Measurements from ENCODE around the gene FANK1. TPM values are rescaled to one million over a fixed set of nuclear protein-coding genes. Genes with fewer than 3 reads are reported as not detected.

The FANK1 gene
- total and polyA plus RNA-seq, 5 experiments from 2014 or later: 0.52 to 0.96 TPM; not detected in 3

GRCh38 chr10:126012485-126012884, 116.1 kb downstream of the FANK1 start:
- Mint-ChIP-seq H3K27me3 (peaks cover 0 to 17% (median 2%) of the 10 kb centered on the region in 5 donors), H3K27ac (no peak overlapping the region), H3K9me3 (no peaks in the 10 kb centered on the region), H3K36me3 (no peaks in the 10 kb centered on the region), H3K4me1 (peaks cover 0 to 8% (median 0%) of the 10 kb centered on the region in 4 donors), H3K4me3 (no peak overlapping the region)
- POLR2A ChIA-PET: no interaction called here
- ATAC-seq (no peak), DNase-seq (no peak)

DNA sequence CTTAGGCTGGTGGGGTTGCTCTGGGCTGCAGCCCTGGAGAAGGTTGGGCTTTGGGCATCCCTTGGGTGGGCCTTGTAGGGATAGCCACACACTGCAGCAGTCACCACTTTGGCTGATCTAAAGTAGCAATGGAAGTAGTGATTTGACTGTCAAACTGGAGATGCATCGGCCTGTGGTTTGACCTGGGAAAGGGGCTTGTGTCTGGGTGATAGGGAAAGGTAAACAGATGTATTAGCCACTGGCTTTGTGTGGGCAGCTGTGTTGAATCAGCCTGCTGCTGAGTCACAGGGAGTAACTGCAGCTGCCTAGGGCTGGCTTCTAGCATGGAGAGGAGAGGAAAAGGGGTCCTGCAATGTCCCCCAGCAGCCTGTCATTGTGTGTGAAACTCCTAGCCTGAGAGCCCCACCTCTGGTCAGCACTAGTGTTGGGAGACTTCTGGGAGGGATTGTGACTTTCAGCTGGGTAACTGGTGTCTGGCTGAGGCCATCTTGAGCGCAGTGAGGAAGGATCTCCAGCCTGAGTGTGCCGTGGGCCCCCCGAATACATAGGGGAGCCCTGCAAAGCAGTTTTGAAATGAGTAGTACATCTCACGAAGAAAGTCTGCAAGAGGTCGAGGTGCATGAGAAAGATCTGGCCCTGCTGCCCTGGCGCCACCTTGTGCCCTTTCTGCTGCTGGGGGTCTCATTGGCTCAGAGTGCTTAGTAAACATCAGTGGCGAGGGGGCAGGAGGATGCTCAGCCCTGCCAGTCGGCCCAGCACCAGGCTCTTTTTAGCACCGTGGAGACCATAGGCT, 117.3 kb downstream of the FANK1 start:
- peaks cover 0 to 8% (median 0%) of the 10 kb centered on the region in 4 donors for H3K4me1 Mint-ChIP-seq
- no peaks in the 10 kb centered on the region for H3K36me3 Mint-ChIP-seq
- POLR2A ChIA-PET: no interaction called here
- peaks cover 0 to 21% (median 2%) of the 10 kb centered on the region in 5 donors for H3K27me3 Mint-ChIP-seq
- ATAC-seq (no peak), DNase-seq (no peak)
- H3K9me3 Mint-ChIP-seq: no peaks in the 10 kb centered on the region
- no peak overlapping the region for H3K4me3 Mint-ChIP-seq
- peak overlapping the region in 1 of 10 donors; percentile 82 for H3K27ac Mint-ChIP-seq

DNA sequence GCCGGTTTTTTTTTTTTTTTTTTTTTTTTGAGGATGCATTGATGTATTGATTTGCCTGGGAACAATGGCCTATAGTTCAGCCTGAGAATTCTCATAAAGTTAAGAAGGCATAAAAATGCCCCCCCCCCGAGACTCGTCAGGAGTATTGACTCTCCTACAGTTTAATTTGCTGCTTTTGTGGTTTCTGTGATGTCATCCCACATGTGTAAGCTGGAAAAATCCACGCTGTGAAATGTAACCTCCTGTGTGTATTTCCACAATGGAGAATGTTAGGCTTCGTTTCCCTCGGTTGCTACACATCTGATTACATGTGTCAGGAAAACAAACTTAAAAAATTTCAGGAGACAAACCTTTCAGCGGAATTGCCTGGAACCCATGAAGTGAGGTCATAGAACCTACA, 117.9 kb downstream of the FANK1 start:
- ATAC-seq (no peak), DNase-seq (no peak)
- Mint-ChIP-seq H3K36me3 (no peaks in the 10 kb centered on the region), H3K27me3 (peaks cover 3 to 27% (median 4%) of the 10 kb centered on the region in 5 donors), H3K4me1 (peaks cover 0 to 8% (median 0%) of the 10 kb centered on the region in 4 donors), H3K4me3 (no peak overlapping the region), H3K9me3 (no peaks in the 10 kb centered on the region), H3K27ac (no peak overlapping the region)
- POLR2A ChIA-PET: no interaction called here

DNA sequence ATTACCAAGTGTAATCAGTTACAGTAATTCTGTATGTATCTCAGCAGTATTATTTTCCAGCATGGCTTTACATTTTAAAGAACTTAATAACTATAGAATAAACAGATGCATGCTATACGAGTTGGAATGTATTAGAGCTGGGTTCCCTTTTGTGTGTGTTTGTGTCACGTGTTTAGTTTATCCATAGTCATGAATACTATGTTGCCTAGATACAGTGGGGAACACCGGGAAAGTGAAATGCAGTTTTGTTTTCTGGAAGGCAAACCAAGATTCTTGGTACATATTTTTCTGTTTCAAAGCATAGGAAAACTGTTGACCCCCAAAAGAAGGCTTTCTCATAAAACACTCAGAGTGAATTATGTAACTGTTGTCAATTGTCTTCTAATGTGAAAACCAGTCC, 119.0 kb downstream of the FANK1 start:
- Mint-ChIP-seq H3K27me3 (peaks cover 4 to 33% (median 9%) of the 10 kb centered on the region in 5 donors), H3K4me1 (peaks cover 0 to 8% (median 0%) of the 10 kb centered on the region in 4 donors), H3K4me3 (no peak overlapping the region), H3K9me3 (peaks cover 0 to 1% (median 0%) of the 10 kb centered on the region in 9 donors), H3K27ac (no peak overlapping the region), H3K36me3 (no peaks in the 10 kb centered on the region)
- POLR2A ChIA-PET: no interaction called here
- ATAC-seq: no peak
- DNase-seq: no peak

DNA sequence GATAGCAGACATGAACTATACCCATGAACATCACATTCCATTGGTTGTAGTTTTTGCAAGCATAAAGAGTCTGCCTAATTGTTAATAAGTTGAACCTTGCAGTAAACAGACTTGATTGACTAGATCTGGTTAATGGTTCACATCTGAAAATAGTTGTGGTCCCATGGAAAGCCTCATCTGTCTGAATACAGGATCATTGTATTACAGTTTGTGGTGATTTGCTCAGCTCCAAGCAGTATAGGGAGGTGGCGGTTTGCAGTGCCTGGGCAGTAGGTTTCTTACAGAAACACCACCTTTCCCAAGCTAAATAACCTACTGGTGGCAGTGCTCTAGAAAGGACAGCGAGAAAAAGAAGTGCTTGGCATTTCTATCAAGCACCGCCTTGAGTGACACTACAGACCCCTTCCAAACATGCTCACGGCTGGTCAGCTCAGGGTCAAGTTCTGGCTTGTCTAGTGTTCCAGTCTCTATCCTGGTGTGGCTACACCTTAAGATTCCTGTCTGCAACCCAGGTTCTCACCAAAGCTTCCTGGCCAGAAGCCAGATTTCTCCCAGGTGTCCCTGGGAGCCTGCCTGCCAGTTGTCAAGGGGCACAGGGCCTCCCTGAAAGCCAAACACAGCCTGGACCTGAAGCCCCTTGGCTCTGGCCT, 119.9 kb downstream of the FANK1 start:
- ATAC-seq: no peak
- POLR2A ChIA-PET: no interaction called here
- peaks cover 0 to 8% (median 0%) of the 10 kb centered on the region in 4 donors for H3K4me1 Mint-ChIP-seq
- H3K9me3 Mint-ChIP-seq: peaks cover 0 to 1% (median 0%) of the 10 kb centered on the region in 9 donors
- DNase-seq: no peak
- H3K36me3 Mint-ChIP-seq: no peaks in the 10 kb centered on the region
- no peak overlapping the region for H3K27ac Mint-ChIP-seq
- H3K4me3 Mint-ChIP-seq: no peak overlapping the region
- peaks cover 4 to 33% (median 10%) of the 10 kb centered on the region in 5 donors for H3K27me3 Mint-ChIP-seq

- peaks cover 0 to 7% (median 0%) of the 10 kb centered on the region in 4 donors for H3K4me1 Mint-ChIP-seq
- H3K27me3 Mint-ChIP-seq: peaks cover 5 to 33% (median 10%) of the 10 kb centered on the region in 5 donors
- no peak overlapping the region for H3K27ac Mint-ChIP-seq
- no peak overlapping the region for H3K4me3 Mint-ChIP-seq
- ATAC-seq (no peak), DNase-seq (no peak)
- H3K36me3 Mint-ChIP-seq: no peaks in the 10 kb centered on the region
- peaks cover 0 to 1% (median 0%) of the 10 kb centered on the region in 9 donors for H3K9me3 Mint-ChIP-seq
- POLR2A ChIA-PET: no interaction called here
Observed at GRCh38 chr10:126016882-126017281, 120.5 kb downstream of the FANK1 start.

DNA sequence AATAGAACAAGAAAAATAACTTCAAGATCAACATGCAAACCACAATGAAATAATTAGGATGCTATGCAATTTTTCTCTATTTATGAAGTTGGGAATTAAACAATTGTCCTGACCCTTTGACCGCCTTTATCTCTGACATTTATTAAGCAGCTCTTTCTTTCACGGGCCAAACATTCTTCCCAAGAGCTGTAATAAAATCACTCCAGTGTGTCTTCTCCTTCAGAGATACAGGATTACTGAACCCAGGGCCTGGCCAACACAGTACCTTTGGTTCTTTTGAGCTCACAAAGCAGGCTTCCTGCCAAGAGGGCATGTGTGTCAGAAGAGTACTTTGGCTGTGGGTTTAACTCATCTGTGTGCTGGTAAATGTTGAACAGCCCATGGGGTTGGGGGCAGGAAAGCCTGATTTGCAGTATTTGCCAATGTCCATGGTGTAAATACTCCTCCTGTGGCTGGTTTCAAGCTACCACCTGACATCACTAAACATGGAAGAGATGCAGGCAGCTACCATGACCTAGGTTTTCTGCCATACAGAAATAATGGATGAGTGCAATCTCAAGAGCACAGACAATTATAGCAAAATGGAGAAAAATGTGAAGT, 121.7 kb downstream of the FANK1 start:
- Mint-ChIP-seq H3K4me1 (no peaks in the 10 kb centered on the region), H3K36me3 (no peaks in the 10 kb centered on the region), H3K9me3 (peaks cover 0 to 1% (median 0%) of the 10 kb centered on the region in 9 donors), H3K27me3 (peaks cover 5 to 33% (median 10%) of the 10 kb centered on the region in 5 donors), H3K27ac (no peak overlapping the region), H3K4me3 (no peak overlapping the region)
- DNase-seq (no peak), ATAC-seq (no peak)
- POLR2A ChIA-PET: no interaction called here

DNA sequence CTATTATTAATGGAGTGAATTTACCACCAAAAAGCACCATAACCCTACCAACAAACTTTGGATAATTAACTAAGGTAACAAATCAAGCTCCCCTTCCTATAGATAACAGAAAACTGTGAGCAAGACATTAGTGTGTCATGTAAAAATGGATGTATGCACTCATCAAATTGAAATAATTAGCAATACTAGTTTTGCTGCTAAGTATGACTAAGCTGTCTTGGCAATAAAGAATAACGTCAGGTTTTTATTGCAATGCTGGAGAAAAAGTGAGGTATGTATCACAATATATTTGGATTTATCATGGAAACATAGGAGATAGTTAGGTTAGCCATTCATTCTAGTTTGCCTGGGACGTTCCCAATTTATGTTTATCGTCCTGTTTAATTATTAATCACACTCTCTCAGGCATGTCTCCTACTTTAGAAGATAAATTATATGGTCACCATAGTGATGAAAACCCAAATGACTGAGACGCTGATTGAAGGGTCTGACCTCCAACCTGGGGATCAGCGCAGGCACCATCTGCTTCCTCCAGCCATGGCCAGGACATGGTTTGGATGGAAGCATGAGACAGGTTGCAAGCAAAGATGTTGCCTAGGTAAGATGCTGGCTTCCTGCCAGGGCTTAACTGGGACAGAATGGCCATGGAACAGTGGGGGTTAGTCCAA, 125.6 kb downstream of the FANK1 start:
- DNase-seq (no peak), ATAC-seq (no peak)
- peaks cover 0 to 10% (median 0%) of the 10 kb centered on the region in 3 donors for H3K36me3 Mint-ChIP-seq
- POLR2A ChIA-PET: no interaction called here
- H3K4me1 Mint-ChIP-seq: no peaks in the 10 kb centered on the region
- H3K27me3 Mint-ChIP-seq: peaks cover 7 to 29% (median 10%) of the 10 kb centered on the region in 5 donors
- H3K9me3 Mint-ChIP-seq: peaks cover 0 to 25% (median 14%) of the 10 kb centered on the region in 9 donors
- H3K4me3 Mint-ChIP-seq: no peak overlapping the region
- H3K27ac Mint-ChIP-seq: no peak overlapping the region

GRCh38 chr10:126022841-126023240, 126.5 kb downstream of the FANK1 start:
- ATAC-seq: no peak
- Mint-ChIP-seq H3K36me3 (peaks cover 0 to 10% (median 0%) of the 10 kb centered on the region in 3 donors), H3K4me3 (no peak overlapping the region), H3K27ac (no peak overlapping the region), H3K9me3 (peaks cover 0 to 33% (median 17%) of the 10 kb centered on the region in 9 donors), H3K27me3 (peaks cover 6 to 24% (median 10%) of the 10 kb centered on the region in 5 donors), H3K4me1 (no peaks in the 10 kb centered on the region)
- no peak for DNase-seq
- POLR2A ChIA-PET: no interaction called here

GRCh38 chr10:126027692-126028091, 131.3 kb downstream of the FANK1 start:
- peaks cover 3 to 47% (median 24%) of the 10 kb centered on the region in 9 donors for H3K9me3 Mint-ChIP-seq
- no peak for ATAC-seq
- H3K27ac Mint-ChIP-seq: no peak overlapping the region
- DNase-seq: no peak
- H3K36me3 Mint-ChIP-seq: peaks cover 0 to 10% (median 0%) of the 10 kb centered on the region in 3 donors
- H3K4me3 Mint-ChIP-seq: no peak overlapping the region
- POLR2A ChIA-PET: no interaction called here
- no peaks in the 10 kb centered on the region for H3K4me1 Mint-ChIP-seq
- H3K27me3 Mint-ChIP-seq: peaks cover 0 to 11% (median 2%) of the 10 kb centered on the region in 5 donors

GRCh38 chr10:126029999-126030398, 133.6 kb downstream of the FANK1 start:
- DNase-seq: no peak
- no peak overlapping the region for H3K27ac Mint-ChIP-seq
- no peaks in the 10 kb centered on the region for H3K4me1 Mint-ChIP-seq

DNA sequence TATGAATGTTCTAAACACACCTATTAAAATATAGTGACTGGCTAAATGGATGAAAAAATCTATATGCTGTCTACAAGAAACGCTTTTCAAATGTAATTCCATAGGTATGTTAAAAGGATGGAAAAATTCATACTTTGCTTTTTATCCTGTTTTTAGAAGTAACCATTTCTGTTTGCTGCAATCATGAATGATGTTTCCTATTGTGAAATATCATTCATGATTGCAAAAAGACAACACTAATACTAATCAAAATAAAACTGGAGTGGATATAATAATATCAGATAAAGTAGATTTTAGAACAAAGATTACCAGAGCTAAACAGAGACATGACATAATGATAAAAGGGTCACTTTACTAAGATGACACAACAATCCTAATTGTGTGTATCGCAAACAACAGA, 138.2 kb downstream of the FANK1 start:
- peaks cover 0 to 9% (median 0%) of the 10 kb centered on the region in 4 donors for H3K4me1 Mint-ChIP-seq
- H3K9me3 Mint-ChIP-seq: peaks cover 0 to 10% (median 2%) of the 10 kb centered on the region in 9 donors
- ATAC-seq: no peak
- DNase-seq: no peak
- POLR2A ChIA-PET: no interaction called here
- H3K27me3 Mint-ChIP-seq: no peaks in the 10 kb centered on the region
- H3K4me3 Mint-ChIP-seq: no peak overlapping the region
- no peaks in the 10 kb centered on the region for H3K36me3 Mint-ChIP-seq
- H3K27ac Mint-ChIP-seq: no peak overlapping the region

More at GRCh38 chr10:126029999-126030398, 133.6 kb downstream of the FANK1 start:
- no peak for ATAC-seq
- H3K27me3 Mint-ChIP-seq: peaks cover 0 to 6% (median 2%) of the 10 kb centered on the region in 5 donors
- H3K9me3 Mint-ChIP-seq: peaks cover 3 to 46% (median 17%) of the 10 kb centered on the region in 9 donors
- POLR2A ChIA-PET: no interaction called here
- no peak overlapping the region for H3K4me3 Mint-ChIP-seq
- H3K36me3 Mint-ChIP-seq: peaks cover 0 to 10% (median 0%) of the 10 kb centered on the region in 3 donors

All from naive thymus-derived CD8-positive, alpha-beta T cell (primary cell).